ENCODE data around the gene SMTN.
"Not testable (repeated sequence)": the region's sequence is repeated elsewhere in the genome, so short reads cannot be mapped to it uniquely, and the experiment has no call there.

The SMTN gene

GRCh38 chr22:31073545-31074145 lies 7.5 kb upstream of the SMTN start:
- not testable (repeated sequence) for DNase-seq

- no peak for DNase-seq
Measured at GRCh38 chr22:31075961-31076360, 5.2 kb upstream of the SMTN start.

- DNase-seq = no peak
Measured at GRCh38 chr22:31077681-31078080, 3.4 kb upstream of the SMTN start.

- DNase-seq = not testable (repeated sequence)
Measured at GRCh38 chr22:31078389-31078788, 2.7 kb upstream of the SMTN start.

GRCh38 chr22:31079095-31079642 lies 1.9 kb upstream of the SMTN start:
- no peak for DNase-seq

- no peak for DNase-seq
Measured at GRCh38 chr22:31080164-31080847, 812 bp upstream of the SMTN start.

GRCh38 chr22:31081963-31082605 lies 966 bp downstream of the SMTN start:
- peak; percentile 65 for DNase-seq

- peak; percentile 80 for DNase-seq
Measured at GRCh38 chr22:31082606-31083376, 1.7 kb downstream of the SMTN start.

GRCh38 chr22:31083377-31083768 lies 2.3 kb downstream of the SMTN start:
- no peak for DNase-seq

- no peak for DNase-seq
Measured at GRCh38 chr22:31083923-31084810, 3.0 kb downstream of the SMTN start.

- DNase-seq = peak; percentile 95
Measured at GRCh38 chr22:31084811-31085492, 3.8 kb downstream of the SMTN start.

- DNase-seq = no peak
Measured at GRCh38 chr22:31085493-31085824, 4.3 kb downstream of the SMTN start.

- DNase-seq = no peak
Measured at GRCh38 chr22:31085928-31086327, 4.8 kb downstream of the SMTN start.

- DNase-seq = no peak
Measured at GRCh38 chr22:31086703-31087330, 5.7 kb downstream of the SMTN start.

GRCh38 chr22:31087744-31088215 lies 6.7 kb downstream of the SMTN start:
- DNase-seq = no peak

- no peak for DNase-seq
Measured at GRCh38 chr22:31088233-31088986, 7.3 kb downstream of the SMTN start.

- DNase-seq = peak; percentile 72
Measured at GRCh38 chr22:31089160-31090100, 8.3 kb downstream of the SMTN start.

- DNase-seq = no peak
Measured at GRCh38 chr22:31090217-31091085, 9.3 kb downstream of the SMTN start.

All from activated CD8-positive, alpha-beta memory T cell treated with anti-CD3 and anti-CD28 coated beads for 24 hours (primary cell).